GM21423 (cell line): ENCODE measurements around the gene SYTL3.
"Not testable (repeated sequence)": the region's sequence is repeated elsewhere in the genome, so short reads cannot be mapped to it uniquely, and the experiment has no call there.

Experiments
- ATAC-seq: cut with Tn5 transposase; IDR thresholded peaks from one replicate; pipeline ENCODE4 v1.9.1; 2021; ENCODE audit warnings: mild to moderate bottlenecking, moderate library complexity; ENCODE audit not compliant: unreplicated experiment

The SYTL3 gene, protein sequence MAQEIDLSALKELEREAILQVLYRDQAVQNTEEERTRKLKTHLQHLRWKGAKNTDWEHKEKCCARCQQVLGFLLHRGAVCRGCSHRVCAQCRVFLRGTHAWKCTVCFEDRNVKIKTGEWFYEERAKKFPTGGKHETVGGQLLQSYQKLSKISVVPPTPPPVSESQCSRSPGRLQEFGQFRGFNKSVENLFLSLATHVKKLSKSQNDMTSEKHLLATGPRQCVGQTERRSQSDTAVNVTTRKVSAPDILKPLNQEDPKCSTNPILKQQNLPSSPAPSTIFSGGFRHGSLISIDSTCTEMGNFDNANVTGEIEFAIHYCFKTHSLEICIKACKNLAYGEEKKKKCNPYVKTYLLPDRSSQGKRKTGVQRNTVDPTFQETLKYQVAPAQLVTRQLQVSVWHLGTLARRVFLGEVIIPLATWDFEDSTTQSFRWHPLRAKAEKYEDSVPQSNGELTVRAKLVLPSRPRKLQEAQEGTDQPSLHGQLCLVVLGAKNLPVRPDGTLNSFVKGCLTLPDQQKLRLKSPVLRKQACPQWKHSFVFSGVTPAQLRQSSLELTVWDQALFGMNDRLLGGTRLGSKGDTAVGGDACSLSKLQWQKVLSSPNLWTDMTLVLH

DNA sequence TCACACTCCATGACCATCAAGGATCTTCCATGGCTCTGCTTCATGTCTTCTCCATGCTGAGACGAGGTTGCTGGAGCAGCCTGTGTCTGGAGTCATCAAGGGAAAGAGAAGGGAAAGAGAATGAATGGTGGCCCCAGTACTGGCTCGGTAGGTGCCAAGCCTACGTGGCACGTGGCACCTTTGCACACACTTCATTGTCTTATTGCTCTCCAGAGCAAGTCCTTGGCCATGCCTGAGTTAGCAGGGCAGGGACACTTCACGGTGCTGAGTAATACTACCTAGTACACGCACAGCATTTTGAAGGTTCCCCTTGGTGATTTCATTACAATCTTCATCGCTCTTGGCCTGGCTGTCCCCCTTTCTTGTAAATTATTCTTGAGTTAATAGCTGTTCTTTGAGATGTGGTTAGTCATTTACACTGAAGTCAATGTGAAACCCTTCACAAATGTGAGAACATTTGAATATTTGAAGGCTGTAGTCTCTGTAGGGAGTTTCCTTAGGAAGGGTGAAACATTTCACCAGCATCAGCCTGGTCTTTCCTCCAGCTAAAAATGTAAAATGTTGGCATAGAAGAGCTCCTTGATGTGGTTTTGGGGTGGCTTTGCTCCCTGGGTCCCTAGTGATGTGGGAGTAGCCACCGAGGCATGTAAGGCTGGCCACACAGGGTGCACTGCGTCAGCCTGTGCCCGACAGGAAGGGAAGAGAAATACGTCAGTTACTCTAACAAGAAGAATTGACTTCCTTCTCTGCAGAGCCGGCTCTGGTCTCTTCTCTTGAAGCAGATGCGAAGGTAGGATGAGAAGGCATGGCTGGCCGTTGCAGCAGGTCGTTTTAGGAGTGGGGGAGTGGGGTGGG, at the start of gene SYTL3:
Gene SYTL3 (plus strand): TSS at position 766 of the 855 bp plus-strand sequence. CDS start 13,215 bp downstream, outside the sequence.
- ATAC-seq: peak; percentile 39

DNA sequence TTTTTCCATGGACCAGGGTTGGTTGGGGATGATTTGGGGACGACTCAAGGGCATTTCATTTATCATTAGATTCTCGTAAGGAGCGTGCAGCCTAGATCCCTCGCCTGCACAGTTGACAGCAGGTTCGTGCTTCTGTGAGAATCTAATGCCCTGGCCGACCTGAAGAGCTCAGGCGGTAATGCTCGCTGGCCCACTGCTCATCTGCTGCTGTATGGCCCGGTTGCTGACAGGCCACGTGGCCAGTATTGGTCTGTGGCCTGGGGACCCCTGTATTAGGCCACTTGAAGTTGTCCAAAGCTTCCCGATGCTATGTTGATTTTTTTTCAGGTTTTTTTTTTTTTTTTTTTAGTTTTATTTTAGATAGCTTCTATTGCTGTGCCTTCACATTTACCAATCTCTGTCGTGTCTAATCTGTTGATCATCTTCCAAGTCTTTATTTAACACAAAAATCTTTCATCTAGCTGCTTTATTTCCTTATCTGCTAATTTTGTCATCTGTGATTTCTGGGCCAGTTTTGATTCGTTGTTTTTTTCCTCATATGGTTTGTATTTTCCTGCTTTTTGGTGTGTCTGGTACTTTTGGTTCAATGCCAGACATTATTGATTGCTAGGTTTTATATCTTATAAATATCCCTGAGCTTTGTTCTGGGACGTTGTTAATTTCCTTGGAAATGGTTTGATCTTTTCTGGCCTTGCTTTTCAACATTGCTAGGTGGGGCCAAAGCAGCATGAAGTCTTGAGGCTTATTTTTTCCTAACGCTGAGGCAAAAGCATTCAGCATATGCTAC, 46.4 kb upstream of the SYTL3 start:
- ATAC-seq: no peak

DNA sequence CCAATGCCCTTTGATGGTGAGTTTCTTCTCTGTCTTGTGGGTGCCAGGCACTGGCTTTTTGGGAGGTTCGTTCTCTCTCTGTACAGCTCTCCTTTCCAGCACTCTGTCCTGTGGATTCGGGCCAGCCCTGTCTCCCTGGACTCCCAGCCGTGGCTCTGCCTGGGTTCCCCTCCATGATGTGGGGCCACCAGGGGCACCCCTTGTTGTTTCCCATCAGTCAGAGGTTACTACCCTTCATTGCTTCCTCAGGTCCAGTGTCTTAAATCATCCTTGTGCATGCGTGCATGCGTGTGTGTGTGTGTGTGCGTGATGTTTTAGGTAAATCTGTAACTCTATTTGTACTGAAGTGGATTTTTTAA, 45.8 kb upstream of the SYTL3 start:
- no peak for ATAC-seq

DNA sequence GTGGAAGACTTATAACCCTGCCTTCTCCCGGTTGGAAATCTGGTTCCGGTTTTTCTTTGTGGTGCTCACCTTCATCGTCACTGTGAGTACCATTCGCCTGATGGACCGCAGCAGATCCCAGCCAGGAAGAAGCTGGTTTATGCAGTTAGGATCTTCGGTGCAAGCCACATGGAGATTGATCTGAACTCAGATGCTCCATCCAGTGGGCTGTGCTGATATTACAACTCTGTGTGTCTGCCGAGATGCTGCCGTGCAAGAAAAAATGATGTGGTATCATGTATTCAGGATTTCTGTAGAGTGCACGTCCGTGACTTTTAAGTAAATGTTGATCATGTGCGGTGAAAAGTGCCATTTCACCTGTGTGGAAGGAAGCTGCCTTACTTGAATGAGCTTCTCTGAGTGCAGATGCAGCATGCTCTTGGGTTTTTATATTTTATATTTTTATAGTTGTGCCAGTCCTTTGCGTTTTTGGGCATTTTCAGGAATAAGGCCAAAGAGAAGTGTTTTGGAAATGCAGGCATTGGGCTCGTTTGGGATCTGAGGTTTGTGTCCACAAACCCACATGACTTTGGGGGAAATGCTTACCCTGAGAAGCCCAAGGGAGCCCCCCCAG, 44.5 kb upstream of the SYTL3 start:
- no peak for ATAC-seq

DNA sequence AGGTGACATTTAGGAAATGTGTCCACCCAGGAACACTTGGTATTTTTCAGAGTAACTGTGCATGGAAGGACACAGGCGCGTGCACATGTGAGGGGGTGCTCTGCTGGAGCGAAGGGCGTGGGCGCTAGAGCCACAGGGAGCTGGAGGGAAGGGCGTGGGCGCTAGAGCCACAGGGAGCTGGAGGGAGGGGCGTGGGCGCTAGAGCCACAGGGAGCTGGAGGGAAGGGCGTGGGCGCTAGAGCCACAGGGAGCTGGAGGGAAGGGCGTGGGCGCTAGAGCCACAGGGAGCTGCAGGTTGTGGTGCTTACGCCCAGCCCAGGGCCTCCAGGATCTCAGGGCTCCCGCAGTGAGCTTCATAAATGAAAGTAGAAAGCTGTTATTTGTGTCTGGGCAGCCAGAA, 43.8 kb upstream of the SYTL3 start:
- ATAC-seq: not testable (repeated sequence)

DNA sequence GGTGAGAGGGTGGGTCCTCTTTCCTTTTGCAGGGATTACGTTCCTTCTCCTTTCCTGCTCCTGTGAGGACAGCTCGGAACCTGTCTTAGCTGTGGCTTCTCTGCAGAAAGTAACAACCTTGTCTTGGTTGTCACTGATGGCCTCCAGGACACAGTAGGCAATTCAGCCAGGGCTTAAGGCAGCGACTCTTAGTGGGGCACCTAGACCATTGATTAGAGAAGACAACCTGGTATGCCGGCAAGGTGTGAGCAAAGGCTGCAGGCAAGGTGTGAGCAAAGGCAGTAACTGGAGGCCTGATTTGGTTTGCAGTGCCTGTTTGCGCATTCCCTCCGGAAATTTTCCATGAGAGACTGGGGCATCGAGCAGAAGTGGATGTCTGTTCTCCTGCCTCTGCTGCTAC, 42.9 kb upstream of the SYTL3 start:
- ATAC-seq: no peak

DNA sequence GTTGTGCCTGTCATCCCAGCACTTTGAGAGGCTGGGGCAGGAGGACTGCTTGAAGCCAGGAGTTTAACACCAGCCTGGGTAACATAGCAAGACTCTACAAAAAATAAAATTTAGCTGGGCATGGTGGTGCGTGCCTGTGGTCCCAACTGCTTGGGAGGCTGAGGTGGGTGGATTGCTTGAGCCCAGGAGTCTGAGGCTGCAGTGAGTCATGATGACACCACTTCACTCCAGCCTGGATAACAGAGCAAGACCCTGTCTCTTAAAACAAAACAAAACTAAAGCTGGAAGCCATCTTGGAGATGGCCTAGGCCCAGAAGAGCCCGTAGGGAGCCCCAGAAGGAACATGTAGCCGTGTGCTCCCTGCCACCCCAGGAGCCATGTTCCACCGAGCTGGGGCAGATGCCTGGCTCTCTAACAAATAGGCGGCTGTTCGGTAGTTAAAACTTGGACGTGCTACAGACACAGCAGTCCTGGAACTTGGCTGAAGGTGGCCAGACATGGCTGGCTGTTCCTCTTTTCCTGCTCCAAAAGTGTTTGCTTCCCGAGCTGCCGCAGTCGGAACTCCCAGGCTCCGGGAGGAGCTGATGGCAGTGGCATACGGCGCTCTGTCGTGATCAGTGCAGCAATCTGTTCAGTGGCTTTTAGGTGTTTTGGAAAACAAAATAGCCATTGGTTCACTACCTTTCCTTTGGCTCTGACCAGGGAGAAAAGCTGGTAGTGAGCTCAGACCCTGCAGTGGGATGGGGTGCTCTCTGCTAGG, 42.3 kb upstream of the SYTL3 start:
- no peak for ATAC-seq

DNA sequence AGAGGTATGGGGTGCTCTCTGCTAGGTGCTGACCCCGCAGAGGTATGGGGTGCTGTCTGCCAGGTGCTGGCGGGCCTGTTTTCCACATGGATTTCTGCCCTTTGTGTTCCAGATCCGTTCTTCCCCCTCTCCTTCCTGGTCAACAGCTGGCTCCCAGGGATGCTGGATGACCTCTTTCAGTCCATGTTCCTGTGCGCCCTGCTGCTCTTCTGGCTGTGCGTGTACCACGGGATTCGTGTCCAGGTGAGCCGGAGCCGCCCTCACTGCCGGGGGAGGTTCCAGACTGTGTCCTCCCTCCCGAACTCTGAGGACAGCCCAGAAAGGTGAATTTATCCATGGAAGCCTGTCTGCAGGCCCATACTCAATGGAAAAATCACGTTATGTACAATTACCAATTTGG, 41.6 kb upstream of the SYTL3 start:
- no peak for ATAC-seq

DNA sequence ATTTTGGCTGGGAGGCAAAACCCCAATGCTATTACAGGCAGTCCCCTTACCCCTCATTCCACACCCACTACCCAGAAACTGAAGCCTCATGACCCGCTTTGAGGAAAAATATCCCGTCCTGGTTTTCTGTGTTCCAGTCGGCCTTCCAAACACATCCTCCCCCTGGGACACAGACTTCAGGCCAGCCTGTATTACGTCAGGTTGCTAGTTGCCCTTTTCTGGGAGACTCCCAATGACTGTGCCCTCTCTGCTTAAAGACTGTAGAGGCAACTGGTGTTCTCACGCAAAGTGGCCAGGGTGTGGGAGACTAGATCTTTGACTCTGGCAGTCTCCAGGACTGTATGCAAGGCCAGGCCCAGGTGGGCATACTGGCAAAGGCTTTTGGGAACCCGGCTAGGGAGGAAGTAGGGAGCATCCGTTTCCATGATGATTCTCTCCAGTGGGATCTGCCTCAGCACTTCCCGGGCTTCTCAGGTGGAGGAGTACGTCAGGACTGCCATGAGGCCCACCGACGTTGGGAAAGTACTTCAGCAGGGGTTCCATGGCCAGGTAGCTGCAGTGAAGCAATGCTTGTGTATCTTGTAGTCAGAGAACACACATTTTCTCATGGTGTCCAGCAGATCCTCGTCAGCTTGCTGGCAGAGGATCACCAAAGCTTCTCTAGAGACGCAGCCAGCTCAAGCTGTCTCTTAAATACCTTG, 40.2 kb upstream of the SYTL3 start:
- ATAC-seq: no peak

DNA sequence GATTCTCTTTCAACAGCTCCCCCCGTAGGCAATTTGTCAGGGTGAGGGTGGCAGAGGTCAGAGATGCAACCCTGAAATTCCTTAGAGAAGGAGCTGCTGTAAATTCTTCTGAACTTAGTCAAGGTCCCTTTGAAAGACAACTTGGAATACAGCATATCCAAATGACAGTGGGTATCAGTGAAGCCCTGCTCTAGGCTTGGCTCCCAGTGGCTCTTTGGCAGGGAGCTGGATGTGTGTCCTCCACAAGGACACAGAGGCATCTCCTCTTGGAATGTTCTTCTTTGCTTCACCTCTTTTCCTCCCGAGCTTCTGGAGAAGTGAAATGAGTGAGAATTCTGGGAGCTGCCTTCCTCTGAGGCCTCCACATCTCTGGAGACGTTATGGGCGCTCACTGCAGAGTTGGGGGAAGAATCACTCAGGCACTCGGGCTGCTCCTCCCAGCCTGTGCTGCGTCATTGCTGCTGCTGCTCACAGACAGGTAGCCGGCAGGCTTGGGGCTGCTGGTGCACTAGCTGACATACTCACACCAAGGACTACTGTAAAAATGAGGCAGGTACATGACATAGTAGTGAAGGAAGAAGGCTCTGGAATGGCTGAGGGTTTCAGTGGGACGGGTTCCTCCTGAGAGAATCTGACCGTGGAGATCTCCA, 39.4 kb upstream of the SYTL3 start:
- no peak for ATAC-seq

DNA sequence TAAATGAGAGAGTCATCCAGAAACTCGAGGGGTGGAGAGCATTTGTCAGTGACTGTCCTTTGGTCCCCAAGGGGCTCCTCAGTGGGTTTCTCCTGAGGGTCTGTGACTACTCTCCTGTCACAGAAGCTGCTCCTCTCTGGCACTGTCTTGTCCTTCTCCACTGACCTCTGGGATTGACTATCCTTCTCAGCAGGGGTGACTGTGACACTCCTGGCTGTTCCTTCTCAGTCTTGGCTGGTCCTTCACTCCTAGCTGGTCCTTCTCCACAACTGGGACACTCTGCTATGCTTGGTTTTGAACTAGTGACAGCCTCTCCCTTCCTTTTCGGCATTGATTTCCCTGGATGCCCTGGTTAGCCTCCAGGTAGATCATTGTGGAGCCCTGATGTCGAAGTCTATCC, 38.8 kb upstream of the SYTL3 start:
- ATAC-seq: no peak

DNA sequence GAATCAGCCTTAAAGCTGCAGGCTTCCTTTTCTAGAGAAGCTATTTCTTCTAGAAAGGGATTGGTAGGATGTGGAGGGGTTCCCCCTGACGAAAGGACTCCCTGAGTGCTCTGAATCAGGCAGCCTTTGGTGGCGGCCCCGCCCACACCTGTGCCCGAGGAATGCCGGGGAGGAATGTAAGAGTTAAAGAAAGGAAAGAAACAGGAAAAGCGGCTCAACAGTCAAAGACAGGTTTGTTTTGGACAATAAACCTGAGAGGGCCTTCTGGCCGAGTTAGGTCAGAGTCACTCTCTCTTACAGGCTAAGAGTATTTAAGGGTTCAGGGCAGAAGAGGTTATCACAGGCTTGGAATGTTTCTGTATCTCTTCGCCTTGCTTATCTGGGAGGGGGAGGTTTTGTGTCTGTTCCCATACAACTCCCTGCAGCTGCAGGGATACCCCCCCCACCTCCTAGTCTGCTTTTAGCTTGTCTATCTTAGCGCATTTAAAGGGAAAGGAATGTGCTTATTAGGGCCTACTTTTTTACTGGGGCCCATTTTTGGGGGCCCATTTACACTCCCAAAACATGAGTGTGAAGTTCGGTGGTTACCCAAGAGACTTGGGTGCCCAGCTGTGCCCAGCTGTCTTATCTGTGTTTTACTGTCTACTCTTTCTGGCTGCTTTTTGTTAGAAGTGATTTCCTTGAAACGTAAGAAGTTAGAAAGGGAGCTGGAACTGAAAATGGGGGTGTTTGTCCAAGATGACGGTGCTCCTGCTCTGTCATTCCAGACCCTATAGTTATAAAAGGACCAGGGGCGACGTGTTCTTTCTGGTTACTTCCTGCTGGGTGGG, 38.1 kb upstream of the SYTL3 start:
- ATAC-seq: no peak

DNA sequence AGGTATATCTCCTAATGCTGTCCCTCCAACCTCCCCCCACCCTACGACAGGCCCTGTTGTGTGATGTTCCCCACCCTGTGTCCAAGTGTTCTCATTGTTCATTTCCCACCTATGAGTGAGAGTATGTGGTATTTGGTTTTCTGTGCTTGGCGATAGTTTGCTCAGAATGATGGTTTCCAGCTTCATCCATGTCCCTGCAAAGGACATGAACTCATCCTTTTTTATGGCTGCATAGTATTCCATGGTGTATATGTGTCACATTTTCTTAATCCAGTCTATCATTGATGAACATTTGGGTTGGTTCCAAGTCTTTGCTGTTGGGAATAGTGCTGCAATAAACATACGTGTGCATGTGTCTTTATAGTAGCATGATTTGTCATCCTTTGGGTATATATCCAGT, 35.2 kb upstream of the SYTL3 start:
- ATAC-seq: not testable (repeated sequence)

DNA sequence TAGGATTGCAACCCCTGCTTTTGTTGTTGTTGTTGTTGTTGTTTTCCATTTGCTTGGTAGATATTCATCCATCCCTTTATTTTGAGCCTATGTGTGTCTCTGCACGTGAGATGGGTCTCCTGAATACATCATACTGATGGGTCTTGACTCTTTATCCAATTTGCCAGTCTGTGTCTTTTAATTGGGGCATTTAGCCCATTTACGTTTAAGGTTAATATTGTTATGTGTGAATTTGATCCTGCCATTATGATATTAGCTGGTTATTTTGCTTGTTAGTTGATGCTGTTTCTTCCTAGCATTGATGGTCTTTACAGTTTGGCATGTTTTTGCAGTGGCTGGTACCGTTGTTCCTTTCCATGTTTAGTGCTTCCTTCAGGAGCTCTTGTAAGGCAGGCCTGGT, 31.6 kb upstream of the SYTL3 start:
- not testable (repeated sequence) for ATAC-seq

DNA sequence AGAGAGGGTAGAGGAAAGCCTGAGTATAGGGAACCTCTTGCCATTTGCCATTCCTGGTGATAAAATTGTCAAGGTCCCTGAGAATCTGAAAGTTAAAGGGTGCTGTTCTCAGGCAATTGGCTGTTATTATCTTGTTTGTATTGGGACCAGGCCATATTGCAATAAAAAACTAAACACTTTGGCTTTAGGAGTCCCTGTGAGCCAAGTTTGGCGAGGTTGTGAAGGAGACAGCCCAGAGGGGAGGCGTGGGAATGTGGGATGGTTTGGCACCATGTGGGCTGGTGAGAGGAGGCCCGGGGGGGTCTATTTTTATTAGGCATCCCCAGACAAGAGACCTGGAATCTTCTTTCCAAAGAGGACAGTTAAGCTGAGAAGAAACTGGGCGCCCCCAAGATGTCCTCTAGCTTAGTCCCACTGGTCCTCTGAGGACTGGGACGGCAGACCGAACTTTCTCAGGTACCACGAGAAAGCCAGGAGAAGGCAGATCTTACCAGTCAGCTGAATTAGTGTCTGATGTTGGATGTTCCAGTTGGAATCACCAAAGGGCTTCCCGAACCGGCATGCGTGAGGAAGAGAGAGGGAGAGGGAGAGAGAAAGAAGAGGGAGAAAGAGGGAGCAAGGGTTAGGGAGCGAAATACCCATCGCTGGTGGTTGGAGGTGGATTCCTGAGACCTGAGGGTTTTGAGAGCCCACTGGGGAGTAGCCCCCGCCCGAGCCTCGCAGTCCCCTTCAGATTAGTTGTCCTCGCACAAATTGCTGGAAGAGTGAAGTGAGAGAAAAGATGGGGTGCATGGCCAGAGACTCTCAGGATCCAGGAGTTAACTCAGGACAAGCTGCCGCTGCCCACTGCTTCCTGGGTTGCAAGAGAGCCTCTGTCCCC, 29.7 kb upstream of the SYTL3 start:
- ATAC-seq: no peak

DNA sequence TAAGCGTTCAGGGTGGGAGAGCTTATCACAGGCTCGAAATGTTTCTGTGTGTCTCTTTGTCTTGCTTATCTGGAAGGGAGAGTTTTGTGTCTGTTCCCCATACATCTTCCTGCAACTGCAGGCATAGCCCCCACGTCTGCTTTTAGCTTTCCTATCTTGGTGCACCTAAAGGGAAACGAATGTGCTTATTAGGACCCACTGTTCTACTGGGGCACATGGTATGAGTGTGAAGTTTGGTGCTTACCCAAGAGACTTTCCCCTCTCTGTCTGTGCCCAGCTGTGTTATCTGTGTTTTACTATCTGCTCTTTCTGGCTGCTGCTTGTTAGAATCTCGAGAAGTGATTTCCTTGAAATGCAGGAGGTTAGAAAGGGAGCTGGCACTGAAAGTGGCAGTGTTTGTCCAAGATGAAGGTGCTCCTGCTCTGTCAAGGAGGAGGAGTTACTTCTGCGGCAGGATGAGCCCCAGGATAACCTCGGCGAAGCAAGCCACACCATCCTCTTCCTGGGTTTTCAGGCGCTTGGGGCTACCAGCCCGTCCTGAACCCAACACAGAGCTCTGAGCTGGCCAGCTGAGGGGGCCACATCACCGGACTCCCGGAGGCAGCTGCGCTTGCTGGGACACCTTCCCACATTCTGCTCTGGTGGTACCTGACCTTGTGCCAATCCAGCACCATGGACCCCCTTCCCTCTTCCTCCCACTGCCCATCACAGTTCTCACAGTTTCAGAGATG, 28.7 kb upstream of the SYTL3 start:
- ATAC-seq: no peak
